Karpas-422 (cell line): ENCODE data around the gene WDPCP. TPM values are rescaled to one million over a fixed set of nuclear protein-coding genes. Genes with fewer than 3 reads are reported as not detected.
"Not testable (repeated sequence)": the region's sequence is repeated elsewhere in the genome, so short reads cannot be mapped to it uniquely, and the experiment has no call there.

Experiments
- DNase-seq: peaks from one replicate; pipeline ENCODE4 v3.0.0-alpha.2; 2015
- H2AFZ ChIP-seq: fragments of 200-600 bp; sonication (generic); 2 replicates; pipeline ENCODE4 v1.6.1; 2014; ENCODE audit warnings: antibody characterized with exemption, low read length, mixed read lengths
- H3K27ac ChIP-seq: fragments of 200-600 bp; sonication (generic); 2 replicates; pipeline ENCODE4 v1.5.1; 2014; ENCODE audit warnings: mild to moderate bottlenecking, low read length, moderate library complexity
- H3K27me3 ChIP-seq: fragments of 200-600 bp; sonication (generic); 2 replicates; pipeline ENCODE4 v1.6.1; 2014; ENCODE audit warnings: low read length, mixed read lengths
- H3K36me3 ChIP-seq: fragments of 200-600 bp; sonication (generic); 2 replicates; pipeline ENCODE4 v1.6.1; 2014; ENCODE audit warnings: low read length, mixed read lengths; ENCODE audit not compliant: insufficient read depth
- H3K4me1 ChIP-seq: fragments of 200-600 bp; sonication (generic); 2 replicates; pipeline ENCODE4 v1.6.1; 2014; ENCODE audit warnings: mild to moderate bottlenecking, low read length, mixed read lengths
- H3K4me2 ChIP-seq: fragments of 200-600 bp; sonication (generic); 2 replicates; pipeline ENCODE4 v1.6.1; 2014; ENCODE audit warnings: low read length, low read depth, mild to moderate bottlenecking; ENCODE audit not compliant: poor library complexity, severe bottlenecking
- H3K4me3 ChIP-seq: fragments of 200-600 bp; sonication (generic); 2 replicates; pipeline ENCODE4 v1.5.1; 2014; ENCODE audit warnings: mild to moderate bottlenecking, antibody characterized with exemption, low read length, mixed read lengths
- H3K79me2 ChIP-seq: fragments of 200-600 bp; sonication (generic); 2 replicates; pipeline ENCODE4 v1.6.1; 2014; ENCODE audit warnings: mild to moderate bottlenecking, low read length, mixed read lengths
- H3K9ac ChIP-seq: fragments of 200-600 bp; sonication (generic); 2 replicates; pipeline ENCODE4 v1.6.0; 2014; ENCODE audit warnings: low read length
- H3K9me2 ChIP-seq: fragments of 200-600 bp; sonication (generic), shearing (Covaris generic); replicated peaks from 2 replicates; pipeline ENCODE4 v1.6.0; 2014; ENCODE audit warnings: mild to moderate bottlenecking, low read length, moderate library complexity; ENCODE audit not compliant: insufficient read depth
- H3K9me3 ChIP-seq: fragments of 300-700, 200-600 bp; sonication (generic); 2 replicates; pipeline ENCODE4 v1.6.1; 2014; ENCODE audit warnings: low read length, mixed read lengths
- H4K20me1 ChIP-seq: fragments of 200-600 bp; sonication (generic); 2 replicates; pipeline ENCODE4 v1.6.1; 2014; ENCODE audit warnings: mild to moderate bottlenecking, antibody characterized with exemption, low read length, low read depth; ENCODE audit not compliant: insufficient read depth
- total RNA-seq: library from RNA; depleted of rRNA; stranded (reverse); fragments of >200 nt; shearing (Covaris generic); gene quantifications from 2 replicates; pipeline ENCODE4 v1.2.3, GENCODE V29; 2014; ENCODE audit warnings: low replicate concordance

Gene WDPCP
- total RNA-seq, 1 experiment from 2014 or later, result 20.8 TPM

- H3K9me2 ChIP-seq, H3K36me3 ChIP-seq, H3K27me3 ChIP-seq, H3K4me1 ChIP-seq, H4K20me1 ChIP-seq, H3K9me3 ChIP-seq, H2AFZ ChIP-seq, DNase-seq, H3K4me2 ChIP-seq, H3K4me3 ChIP-seq, H3K9ac ChIP-seq, H3K79me2 ChIP-seq, H3K27ac ChIP-seq: not testable (repeated sequence)
Measured at GRCh38 chr2:63402889-63403288, 185.4 kb downstream of the WDPCP start.

- Histone ChIP-seq H3K4me3 (no peak overlapping the region), H3K9me3 (no peaks in the 10 kb centered on the region), H3K27me3 (no peaks in the 10 kb centered on the region), H3K9ac (no peak overlapping the region), H4K20me1 (no peaks in the 10 kb centered on the region), H3K79me2 (no peaks in the 10 kb centered on the region), H2AFZ (no peak overlapping the region), H3K27ac (no peak overlapping the region), H3K9me2 (no peaks in the 10 kb centered on the region), H3K36me3 (no peaks in the 10 kb centered on the region), H3K4me2 (no peak overlapping the region), H3K4me1 (no peaks in the 10 kb centered on the region)
- no peak for DNase-seq
Measured at GRCh38 chr2:63399156-63399555, 189.1 kb downstream of the WDPCP start.

- Histone ChIP-seq H3K9ac (no peak overlapping the region), H2AFZ (no peak overlapping the region)
Measured at GRCh38 chr2:63379451-63379850, 208.8 kb downstream of the WDPCP start.

GRCh38 chr2:63378589-63378988 is 209.7 kb downstream of the WDPCP start:
- Histone ChIP-seq H3K4me1 (no peaks in the 10 kb centered on the region), H3K27ac (no peak overlapping the region), H3K4me2 (no peak overlapping the region), H3K36me3 (no peaks in the 10 kb centered on the region), H3K4me3 (no peak overlapping the region), H3K9me2 (no peaks in the 10 kb centered on the region), H3K27me3 (no peaks in the 10 kb centered on the region), H2AFZ (no peak overlapping the region), H3K9ac (no peak overlapping the region), H4K20me1 (no peaks in the 10 kb centered on the region; the same call in 1 of the 2 replicates), H3K9me3 (no peaks in the 10 kb centered on the region), H3K79me2 (no peaks in the 10 kb centered on the region)
- DNase-seq, result no peak

More at GRCh38 chr2:63379451-63379850, 208.8 kb downstream of the WDPCP start:
- H3K36me3 ChIP-seq, result no peaks in the 10 kb centered on the region
- no peaks in the 10 kb centered on the region for H3K9me3 ChIP-seq
- no peak overlapping the region for H3K27ac ChIP-seq
- DNase-seq, result no peak
- no peaks in the 10 kb centered on the region for H3K27me3 ChIP-seq
- no peak overlapping the region for H3K4me3 ChIP-seq
- H3K4me2 ChIP-seq, result no peak overlapping the region
- H3K4me1 ChIP-seq, result no peaks in the 10 kb centered on the region
- H3K79me2 ChIP-seq, result no peaks in the 10 kb centered on the region
- H4K20me1 ChIP-seq, result no peaks in the 10 kb centered on the region; the same call in 1 of the 2 replicates
- no peaks in the 10 kb centered on the region for H3K9me2 ChIP-seq

GRCh38 chr2:63374341-63374740 is 213.9 kb downstream of the WDPCP start:
- Histone ChIP-seq H3K27ac (no peak overlapping the region), H3K4me2 (no peak overlapping the region), H4K20me1 (no peaks in the 10 kb centered on the region), H3K9me3 (no peaks in the 10 kb centered on the region), H3K9me2 (no peaks in the 10 kb centered on the region), H2AFZ (no peak overlapping the region), H3K27me3 (no peaks in the 10 kb centered on the region), H3K4me1 (no peaks in the 10 kb centered on the region), H3K9ac (no peak overlapping the region), H3K4me3 (no peak overlapping the region), H3K79me2 (no peaks in the 10 kb centered on the region), H3K36me3 (no peaks in the 10 kb centered on the region)
- no peak for DNase-seq

- Histone ChIP-seq H3K27me3 (no peaks in the 10 kb centered on the region), H3K9me3 (no peaks in the 10 kb centered on the region), H3K9ac (no peak overlapping the region), H3K79me2 (no peaks in the 10 kb centered on the region), H2AFZ (no peak overlapping the region), H3K9me2 (no peaks in the 10 kb centered on the region), H3K4me2 (no peak overlapping the region), H3K27ac (no peak overlapping the region), H4K20me1 (no peaks in the 10 kb centered on the region), H3K4me1 (no peaks in the 10 kb centered on the region), H3K4me3 (no peak overlapping the region), H3K36me3 (no peaks in the 10 kb centered on the region)
- no peak for DNase-seq
Measured at GRCh38 chr2:63372549-63372948, 215.7 kb downstream of the WDPCP start.

GRCh38 chr2:63369146-63369545 is 219.1 kb downstream of the WDPCP start:
- DNase-seq, result no peak
- Histone ChIP-seq H3K27ac (no peak overlapping the region), H3K4me1 (no peaks in the 10 kb centered on the region), H3K4me2 (no peak overlapping the region), H3K79me2 (no peaks in the 10 kb centered on the region), H2AFZ (no peak overlapping the region), H3K9me3 (no peaks in the 10 kb centered on the region), H3K27me3 (no peaks in the 10 kb centered on the region), H3K9ac (no peak overlapping the region), H3K4me3 (no peak overlapping the region), H4K20me1 (no peaks in the 10 kb centered on the region), H3K9me2 (no peaks in the 10 kb centered on the region), H3K36me3 (no peaks in the 10 kb centered on the region)

GRCh38 chr2:63364866-63365265 is 223.4 kb downstream of the WDPCP start:
- DNase-seq, result no peak
- H3K36me3 ChIP-seq, result no peaks in the 10 kb centered on the region
- no peak overlapping the region for H2AFZ ChIP-seq
- no peaks in the 10 kb centered on the region for H3K9me3 ChIP-seq
- no peaks in the 10 kb centered on the region for H3K4me1 ChIP-seq
- H4K20me1 ChIP-seq, result no peaks in the 10 kb centered on the region
- H3K4me3 ChIP-seq, result no peak overlapping the region
- no peak overlapping the region for H3K9ac ChIP-seq
- no peak overlapping the region for H3K4me2 ChIP-seq
- H3K27me3 ChIP-seq, result no peaks in the 10 kb centered on the region
- H3K27ac ChIP-seq, result no peak overlapping the region
- no peaks in the 10 kb centered on the region for H3K79me2 ChIP-seq
- H3K9me2 ChIP-seq, result no peaks in the 10 kb centered on the region

GRCh38 chr2:63357722-63358121 is 230.6 kb downstream of the WDPCP start:
- not testable (repeated sequence) for H3K27me3 ChIP-seq, H3K4me2 ChIP-seq, H4K20me1 ChIP-seq, H3K9me2 ChIP-seq, DNase-seq, H3K9ac ChIP-seq, H3K27ac ChIP-seq, H3K9me3 ChIP-seq, H3K79me2 ChIP-seq, H3K36me3 ChIP-seq, H2AFZ ChIP-seq, H3K4me1 ChIP-seq, H3K4me3 ChIP-seq
